HG02610 (cell line): ENCODE results near the gene SLC2A4RG.
"Not testable (repeated sequence)": the region's sequence is repeated elsewhere in the genome, so short reads cannot be mapped to it uniquely, and the experiment has no call there.

Source experiments
- ATAC-seq: cut with Tn5 transposase; IDR thresholded peaks from one replicate; pipeline ENCODE4 v1.9.1; 2021; ENCODE audit warnings: mild to moderate bottlenecking, moderate library complexity; ENCODE audit not compliant: unreplicated experiment

Gene SLC2A4RG

DNA sequence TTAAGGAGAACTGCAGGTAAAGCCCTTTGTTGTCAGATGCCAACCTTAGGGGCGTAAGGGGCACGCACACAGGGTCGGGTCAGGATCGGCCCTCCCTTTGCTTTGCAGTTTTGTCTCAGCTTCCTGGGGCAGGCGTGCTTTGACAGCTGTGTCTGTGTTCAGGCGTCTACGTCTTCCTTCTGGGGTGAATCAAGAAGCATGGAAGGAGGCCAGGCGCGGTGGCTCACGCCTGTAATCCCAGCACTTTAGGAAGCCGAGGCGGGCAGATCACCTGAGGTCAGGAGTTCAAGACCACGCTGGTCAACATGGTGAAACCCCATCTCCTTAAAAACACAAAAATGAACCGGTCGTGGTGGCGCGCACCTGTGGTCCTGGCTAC is 30.4 kb upstream of the SLC2A4RG start:
- no peak for ATAC-seq

DNA sequence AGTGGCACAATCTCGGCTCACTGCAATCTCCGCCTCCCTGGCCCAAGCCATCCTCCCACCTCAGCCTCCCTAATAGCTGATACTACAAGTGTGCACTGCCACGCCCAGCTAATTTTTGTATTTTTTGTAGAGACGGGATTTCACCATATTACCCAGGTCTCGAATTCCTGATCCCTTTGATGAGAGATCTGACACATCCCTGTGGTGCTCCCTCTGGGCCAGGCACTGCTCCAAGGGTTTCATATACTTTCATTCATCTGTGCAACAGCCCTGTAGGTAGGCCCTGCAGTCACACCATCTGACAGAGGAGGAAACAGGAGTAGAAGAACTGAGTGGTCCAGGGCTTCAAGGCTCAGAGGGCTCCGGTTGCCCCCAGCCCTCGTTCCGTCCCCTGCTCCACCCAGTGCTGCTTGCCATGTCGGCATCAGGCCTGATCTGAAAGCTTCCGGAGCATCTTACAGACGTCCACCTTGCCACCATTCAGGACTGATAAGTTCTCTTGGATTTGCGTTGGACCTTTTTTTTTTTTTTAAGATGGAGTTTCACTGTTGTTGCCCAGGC is 28.4 kb upstream of the SLC2A4RG start:
- no peak for ATAC-seq

DNA sequence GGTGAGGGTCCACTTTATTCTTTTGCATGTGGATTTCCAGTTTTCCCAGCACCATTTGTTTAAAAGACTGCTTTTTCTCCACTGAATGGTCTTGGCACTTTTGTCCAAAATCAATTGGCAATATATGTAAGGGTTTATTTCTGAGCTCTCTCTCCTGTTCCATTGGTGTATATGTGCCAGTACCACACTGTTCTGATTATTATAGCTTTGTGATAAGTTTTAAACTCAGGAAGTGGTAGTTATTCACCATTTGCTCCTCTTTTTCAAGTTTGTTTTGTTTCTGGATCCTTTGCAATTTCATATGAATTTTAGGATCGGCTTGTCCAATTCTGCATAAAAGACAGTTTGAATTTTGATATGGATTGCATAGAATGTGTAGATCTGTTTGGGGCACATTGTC is 27.4 kb upstream of the SLC2A4RG start:
- no peak for ATAC-seq

DNA sequence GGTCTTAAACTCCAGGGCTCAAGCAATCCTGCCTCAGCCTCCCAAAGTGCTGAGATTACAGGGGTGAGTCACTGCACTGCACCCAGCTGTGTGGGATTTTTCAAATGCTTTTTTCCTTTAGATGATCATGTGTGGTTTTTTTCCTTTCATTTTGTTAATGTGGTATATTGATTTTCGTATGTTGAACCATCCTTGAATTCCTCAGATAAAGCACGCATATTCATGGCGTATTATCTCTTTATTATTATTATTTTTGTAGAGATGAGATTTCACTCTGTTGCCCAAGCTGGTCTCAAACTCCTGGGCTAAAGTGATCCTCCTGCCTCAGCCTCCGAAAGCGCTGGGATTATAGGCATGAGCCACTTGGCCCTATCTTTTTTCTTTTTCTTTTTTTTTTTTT is 24.7 kb upstream of the SLC2A4RG start:
- no peak for ATAC-seq

DNA sequence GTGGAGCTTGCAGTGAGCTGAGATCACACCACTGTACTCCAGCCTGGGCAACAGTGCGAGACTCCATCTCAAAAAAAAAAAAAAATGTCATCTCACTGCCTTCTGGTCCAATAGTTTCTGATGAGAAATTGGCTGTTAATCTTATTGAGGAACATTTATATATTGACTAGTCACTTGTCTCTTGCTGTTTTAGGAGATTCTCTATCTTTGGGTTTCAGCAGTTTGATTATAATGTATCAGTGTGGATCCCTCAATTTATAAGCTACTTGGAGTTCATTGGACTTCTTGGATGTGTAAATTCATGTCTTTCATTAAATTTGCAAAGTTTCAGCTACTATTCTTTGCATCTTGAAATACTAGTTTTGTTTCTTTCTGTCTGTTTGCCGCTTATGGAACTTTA is 20.6 kb upstream of the SLC2A4RG start:
- no peak for ATAC-seq

DNA sequence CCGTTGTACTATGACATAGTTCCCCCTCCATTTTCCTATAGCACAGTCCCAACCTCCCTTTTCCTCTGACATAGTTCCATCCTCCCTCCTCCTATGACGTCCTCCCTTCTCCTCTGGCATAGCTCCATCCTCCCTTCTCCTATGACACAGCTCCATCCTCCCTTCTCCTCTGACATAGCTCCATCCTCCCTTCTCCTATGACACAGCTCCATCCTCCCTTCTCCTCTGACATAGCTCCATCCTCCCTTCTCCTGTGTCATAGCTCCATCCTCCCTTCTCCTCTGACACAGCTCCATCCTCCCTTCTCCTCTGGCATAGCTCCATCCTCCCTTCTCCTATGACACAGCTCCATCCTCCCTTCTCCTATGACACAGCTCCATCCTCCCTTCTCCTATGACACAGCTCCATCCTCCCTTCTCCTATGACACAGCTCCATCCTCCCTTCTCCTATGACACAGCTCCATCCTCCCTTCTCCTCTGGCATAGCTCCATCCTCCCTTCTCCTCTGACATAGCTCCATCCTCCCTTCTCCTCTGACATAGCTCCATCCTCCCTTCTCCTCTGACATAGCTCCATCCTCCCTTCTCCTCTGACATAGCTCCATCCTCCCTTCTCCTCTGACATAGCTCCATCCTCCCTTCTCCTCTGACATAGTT is 16.5 kb upstream of the SLC2A4RG start:
- ATAC-seq: not testable (repeated sequence)

DNA sequence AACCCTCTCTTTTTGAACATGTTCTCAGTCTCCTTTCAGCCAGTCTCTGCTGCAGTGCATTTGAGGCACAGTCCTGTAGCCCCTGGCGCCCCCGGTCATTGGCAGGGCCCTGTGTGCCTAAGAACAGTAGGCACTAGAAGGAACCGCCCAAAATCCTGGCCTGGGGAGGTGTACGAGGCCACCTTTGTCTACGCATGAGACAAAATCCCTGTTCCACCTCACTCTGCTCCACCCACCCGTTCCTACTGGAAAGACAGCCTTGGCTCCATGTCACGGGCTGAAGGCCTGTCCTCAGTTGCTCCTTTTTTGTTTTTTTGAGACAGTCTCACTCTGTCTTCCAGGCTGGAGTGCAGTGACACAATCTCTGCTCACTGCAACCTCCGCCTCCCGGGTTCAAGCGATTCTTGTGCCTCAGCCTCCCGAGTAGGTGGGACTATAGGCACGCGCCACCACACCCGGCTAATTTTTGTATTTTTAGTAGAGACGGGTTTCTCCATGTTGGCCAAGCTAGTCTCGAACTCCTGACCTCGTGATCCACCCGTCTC is 9.3 kb upstream of the SLC2A4RG start:
- not testable (repeated sequence) for ATAC-seq

DNA sequence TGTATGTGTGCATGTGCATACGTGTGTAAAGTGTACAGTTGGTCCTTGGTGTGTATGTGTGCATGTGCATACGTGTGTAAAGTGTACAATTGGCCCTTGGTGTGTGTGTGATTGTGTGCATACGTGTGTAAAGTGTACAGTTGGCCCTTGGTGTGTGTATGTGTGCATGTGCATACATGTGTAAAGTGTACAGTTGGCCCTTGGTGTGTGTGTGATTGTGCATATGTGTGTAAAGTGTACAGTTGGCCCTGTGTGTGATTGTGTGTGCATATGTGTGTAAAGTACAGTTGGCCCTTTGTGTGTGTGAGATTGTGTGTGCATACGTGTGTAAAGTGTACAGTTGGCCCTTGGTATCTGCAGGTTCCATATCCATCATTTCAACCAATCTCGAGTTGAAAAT is 8.2 kb upstream of the SLC2A4RG start:
- no peak for ATAC-seq

DNA sequence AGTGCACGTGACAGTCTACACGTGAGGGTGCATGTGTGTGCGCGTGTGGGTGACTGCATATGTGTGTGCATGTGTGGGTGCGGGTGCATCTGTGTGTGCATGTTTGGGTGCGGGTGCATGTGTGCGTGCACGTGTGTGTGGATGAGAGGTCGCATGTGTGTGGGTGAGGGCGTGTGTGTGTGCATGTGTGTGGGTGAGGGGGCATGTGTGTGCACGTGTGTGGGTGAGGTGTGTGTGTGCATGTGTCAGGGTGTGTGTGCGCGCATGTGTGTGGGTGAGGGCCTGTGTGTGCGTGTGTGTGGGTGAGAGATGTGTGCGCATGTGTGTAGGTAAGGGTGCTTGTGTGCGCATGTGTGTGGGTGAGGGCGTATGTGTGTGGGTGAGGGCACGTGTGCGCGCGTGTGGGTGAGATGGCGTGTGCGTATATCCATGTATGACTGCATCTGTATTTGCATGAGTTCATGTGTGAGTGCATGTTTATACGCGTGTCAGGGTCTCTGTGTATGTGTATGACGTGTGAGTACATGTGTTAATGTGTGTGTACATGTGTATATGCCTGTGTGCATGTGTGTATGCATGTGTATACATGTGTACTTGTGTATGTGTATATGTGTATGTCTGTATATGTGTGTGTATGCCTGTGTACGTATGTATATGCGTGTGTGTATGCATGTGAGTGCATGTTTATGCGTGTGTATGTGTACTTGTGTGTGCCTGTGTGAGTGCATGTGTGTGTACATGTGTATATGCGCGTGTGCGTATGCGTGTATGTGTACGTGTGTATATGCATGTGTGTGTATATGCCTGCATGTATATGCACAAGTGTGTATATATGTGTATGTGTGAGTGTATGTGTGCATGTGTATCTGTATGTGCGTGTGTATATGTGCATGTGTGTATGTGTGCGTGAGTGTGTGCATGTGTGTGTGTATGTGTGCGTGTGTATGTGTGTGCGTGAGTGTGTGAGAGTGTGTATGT is 7.2 kb upstream of the SLC2A4RG start:
- no peak for ATAC-seq

DNA sequence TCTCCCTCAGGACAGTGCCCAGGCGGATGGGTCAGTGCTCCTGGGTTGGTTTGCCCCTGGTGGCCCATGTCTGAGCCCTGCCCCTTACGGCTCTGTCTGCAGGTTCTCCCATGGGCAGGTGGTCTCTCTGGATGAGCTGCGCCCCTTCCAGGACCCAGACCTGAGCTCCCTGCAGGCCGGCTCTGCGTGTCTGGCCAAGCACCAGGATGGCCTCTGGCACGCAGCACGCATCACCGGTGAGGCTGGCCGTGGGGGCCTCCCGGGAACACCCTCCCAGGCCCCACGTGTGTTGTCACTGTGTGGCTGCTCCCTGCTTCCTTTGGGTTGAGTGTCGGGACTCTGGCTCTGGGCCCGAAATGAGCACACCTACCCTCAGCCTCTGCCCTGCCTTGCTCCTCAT is 6.5 kb upstream of the SLC2A4RG start:
- ATAC-seq: no peak

DNA sequence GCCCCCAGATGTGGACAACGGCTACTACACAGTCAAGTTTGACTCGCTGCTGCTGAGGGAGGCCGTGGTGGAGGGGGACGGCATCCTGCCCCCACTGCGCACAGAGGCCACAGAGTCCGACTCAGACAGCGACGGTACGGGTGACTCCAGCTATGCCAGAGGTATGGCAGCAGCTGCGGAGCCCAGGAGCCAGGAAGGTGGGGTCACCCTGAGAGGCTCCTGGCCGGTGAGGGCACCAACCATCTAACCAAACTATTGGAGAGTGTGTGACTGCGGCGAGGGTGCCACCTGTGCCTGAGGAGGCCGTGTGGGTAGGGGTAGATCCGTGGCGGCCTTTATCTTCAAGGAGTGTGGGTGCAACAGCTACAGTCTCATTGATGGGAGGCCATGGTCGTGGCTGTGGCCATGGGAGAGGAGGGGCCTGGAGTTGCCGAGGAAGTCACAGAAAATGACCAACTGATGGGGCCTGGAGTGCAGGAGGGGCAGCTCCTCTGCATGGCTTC is 5.9 kb upstream of the SLC2A4RG start:
- no peak for ATAC-seq

DNA sequence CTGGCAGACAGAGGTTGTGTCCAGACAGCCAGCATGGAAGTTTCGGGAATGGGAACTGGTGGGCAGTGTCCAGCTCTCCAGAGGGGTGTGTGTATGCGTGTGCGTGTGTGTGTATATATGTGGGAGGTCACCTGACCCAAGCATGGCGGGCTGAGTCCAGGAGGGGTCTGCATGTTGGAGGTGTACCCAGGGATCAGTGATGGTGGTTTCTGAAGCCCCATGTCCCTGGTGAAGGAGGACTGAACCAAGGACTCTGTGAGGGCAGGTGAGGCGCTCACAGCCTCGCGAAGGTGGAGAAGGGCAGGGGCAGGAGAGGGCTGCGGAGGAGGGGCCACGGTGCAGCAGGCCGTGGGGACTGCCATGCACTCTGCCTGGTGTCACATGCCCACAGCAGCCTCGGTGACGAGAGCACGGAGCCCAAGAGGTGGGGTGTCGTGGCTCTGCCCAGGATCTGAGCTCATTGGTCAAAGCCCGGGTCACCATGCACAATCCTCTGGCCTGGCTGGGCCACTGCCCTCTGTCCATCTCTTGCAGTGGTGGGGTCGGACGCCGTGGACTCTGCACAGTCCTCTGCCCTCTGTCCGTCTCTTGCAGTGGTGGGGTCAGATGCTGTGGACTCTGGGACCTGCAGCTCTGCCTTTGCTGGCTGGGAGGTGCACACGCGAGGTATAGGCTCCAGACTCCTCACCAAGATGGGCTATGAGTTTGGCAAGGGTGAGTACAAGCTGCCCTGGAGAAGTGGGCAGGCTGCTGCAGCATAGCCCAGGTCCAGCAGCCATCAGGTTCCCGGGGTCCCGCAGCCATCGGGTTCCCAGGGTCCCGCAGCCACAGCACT is 5.2 kb upstream of the SLC2A4RG start:
- ATAC-seq: no peak

DNA sequence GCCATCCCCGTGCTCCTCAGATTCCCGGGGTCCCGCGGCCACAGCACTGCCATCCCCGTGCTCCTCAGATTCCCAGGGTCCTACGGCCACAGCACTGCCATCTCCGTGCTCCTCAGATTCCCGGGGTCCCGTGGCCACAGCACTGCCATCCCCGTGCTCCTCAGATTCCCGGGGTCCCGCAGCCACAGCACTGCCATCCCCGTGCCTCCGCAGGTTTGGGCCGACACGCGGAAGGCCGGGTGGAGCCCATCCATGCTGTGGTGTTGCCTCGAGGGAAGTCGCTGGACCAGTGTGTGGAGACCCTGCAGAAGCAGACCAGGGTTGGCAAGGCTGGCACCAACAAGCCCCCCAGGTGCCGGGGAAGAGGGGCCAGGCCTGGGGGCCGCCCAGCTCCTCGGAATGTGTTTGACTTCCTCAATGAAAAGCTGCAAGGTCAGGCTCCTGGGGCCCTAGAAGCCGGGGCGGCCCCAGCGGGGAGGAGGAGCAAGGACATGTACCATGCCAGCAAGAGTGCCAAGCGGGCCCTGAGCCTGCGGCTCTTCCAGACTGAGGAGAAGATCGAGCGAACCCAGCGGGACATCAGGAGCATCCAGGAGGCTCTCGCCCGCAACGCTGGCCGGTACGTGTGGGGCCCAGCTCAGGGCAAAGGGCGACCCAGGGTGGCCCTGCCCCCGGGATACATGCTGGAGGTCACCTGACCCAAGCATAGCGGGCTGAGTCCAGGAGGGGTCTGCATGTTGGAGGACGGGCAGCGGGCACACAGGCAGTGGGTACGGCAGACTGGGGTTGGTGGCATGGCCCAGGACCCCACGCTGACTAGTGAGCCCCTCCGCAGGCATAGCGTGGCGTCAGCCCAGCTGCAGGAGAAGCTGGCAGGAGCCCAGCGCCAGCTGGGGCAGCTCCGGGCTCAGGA is 4.4 kb upstream of the SLC2A4RG start:
- ATAC-seq: no peak

DNA sequence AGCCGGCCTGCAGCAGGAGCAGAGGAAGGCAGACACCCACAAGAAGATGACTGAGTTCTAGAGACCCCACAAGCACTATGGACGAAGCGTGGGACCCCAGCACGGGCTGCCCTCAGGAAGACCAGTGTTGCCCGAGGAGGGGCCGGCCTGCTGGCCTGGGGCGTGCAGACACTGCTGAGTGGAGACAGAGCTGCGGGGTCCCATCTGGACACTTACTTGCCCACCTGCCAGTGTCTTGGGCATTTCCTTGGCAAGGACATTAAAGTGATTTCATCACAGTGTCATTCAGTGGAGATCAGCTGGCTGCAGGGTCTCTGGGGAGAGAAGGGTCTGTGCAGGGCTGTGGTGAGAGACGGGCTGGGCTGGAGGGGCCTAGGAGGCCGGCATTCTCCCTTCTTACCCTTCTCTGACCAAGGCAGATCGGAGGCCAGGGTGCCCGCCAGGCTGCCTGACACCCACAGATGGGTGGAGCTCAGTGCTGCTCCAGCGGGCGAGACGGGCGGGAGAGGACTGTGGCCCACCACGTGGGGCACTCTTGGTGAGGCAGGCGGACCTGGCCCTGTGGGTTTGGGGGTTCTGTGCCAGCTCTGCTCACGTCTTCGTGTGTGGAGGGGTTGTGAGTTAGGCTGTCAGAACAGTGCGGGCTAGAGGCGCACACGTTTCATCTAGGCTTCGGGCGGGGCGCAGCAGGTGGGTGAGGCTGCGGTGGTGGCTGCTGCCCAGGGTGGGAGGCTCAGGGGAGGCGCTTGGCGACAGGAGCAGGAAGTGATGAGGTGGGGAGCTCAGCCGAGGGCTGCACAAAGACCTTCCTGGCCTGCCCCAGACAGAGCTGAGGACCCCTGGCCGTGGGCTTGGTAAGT is 3.5 kb upstream of the SLC2A4RG start, which contains the start of gene LIME1:
TSS of gene LIME1 (plus strand) at position 806 of the 860 bp plus-strand sequence. CDS start 886 bp downstream, outside the sequence.
- no peak for ATAC-seq

DNA sequence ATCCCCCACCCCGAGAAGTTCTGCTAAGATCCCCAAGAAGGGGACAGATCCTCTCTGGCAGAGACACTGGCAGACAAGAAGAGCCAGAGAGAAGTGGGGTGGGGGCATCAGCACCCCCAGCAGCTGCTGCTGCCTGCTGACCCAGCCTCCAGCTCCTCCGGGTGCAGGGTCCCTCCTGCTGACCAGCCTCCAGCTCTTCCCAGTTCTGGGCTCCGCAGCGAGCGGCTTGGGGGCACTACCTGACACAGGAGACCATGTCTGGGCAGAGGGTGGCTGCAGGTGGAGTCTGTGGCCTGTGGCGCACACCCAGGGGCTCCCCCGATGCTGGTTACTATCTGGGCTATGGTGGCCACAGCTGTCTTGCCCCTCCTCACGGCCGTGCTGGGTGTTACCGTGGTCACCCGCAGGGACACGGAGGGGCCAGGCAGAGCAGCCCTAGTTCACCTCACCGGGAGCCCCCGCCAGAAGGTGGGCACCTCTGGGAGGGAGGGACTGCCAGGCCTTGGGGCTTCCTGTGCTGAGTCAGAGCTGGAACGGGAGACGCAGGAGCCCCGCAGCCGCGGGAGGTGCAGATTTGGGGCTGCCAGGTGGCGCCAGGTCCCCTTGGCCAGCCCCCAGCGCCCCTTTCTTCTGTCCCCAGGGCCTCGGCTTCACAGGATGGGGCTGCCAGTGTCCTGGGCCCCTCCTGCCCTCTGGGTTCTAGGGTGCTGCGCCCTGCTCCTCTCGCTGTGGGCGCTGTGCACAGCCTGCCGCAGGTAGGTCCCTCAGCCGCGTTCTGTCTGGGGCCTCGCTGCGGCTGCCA is 2.5 kb upstream of the SLC2A4RG start:
- no peak for ATAC-seq

DNA sequence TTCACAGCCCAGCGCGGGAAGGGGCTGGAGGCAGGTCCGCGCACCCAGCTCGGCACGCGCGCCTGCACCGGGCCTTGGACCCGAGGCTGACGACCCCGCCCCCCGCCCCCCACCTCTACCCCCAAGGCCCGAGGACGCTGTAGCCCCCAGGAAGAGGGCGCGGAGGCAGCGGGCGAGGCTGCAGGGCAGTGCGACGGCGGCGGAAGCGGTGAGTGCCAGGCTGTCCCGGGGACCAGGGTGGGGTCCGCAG is 2.0 kb upstream of the SLC2A4RG start:
- no peak for ATAC-seq

DNA sequence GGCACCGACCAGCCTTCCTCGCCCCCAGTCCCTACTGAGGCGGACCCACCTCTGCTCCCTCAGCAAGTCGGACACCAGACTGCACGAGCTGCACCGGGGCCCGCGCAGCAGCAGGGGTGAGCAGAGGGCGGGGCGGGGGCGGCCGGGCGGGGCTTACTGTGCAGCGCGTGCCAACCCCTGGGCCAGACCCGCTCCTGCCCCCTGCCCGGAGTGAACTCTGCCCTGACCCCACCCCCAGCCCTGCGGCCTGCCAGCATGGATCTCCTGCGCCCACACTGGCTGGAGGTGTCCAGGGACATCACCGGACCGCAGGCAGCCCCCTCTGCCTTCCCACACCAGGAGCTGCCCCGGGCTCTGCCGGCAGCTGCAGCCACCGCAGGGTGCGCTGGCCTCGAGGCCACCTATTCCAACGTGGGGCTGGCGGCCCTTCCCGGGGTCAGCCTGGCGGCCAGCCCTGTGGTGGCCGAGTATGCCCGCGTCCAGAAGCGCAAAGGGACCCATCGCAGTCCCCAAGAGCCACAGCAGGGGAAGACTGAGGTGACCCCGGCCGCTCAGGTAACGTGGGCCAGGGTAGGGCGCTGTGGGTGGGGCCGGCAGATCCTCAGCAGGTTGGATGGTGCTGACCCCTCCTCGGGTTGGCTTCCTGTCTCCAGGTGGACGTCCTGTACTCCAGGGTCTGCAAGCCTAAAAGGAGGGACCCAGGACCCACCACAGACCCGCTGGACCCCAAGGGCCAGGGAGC is 1.5 kb upstream of the SLC2A4RG start:
- no peak for ATAC-seq
